Measurements from ENCODE around the gene RPL3.

Gene RPL3

GRCh38 chr22:39299829-39300178 lies 19.6 kb downstream of the RPL3 start:
- DNase-seq (ENCODE audit: low spot score), result no peak

GRCh38 chr22:39298241-39298987 lies 21.0 kb downstream of the RPL3 start:
- DNase-seq (ENCODE audit: low spot score), result no peak

- DNase-seq (ENCODE audit: low spot score), result no peak
Observed at GRCh38 chr22:39297490-39298240, 21.8 kb downstream of the RPL3 start.

GRCh38 chr22:39296981-39297489 lies 22.4 kb downstream of the RPL3 start:
- DNase-seq (ENCODE audit: low spot score), result no peak

GRCh38 chr22:39296535-39296934 lies 22.9 kb downstream of the RPL3 start:
- DNase-seq (ENCODE audit: low spot score), result no peak

- no peak for DNase-seq (ENCODE audit: low spot score)
Observed at GRCh38 chr22:39294571-39295468, 24.6 kb downstream of the RPL3 start.

- DNase-seq (ENCODE audit: low spot score), result no peak
Observed at GRCh38 chr22:39293766-39294368, 25.6 kb downstream of the RPL3 start.

GRCh38 chr22:39292561-39293074 lies 26.8 kb downstream of the RPL3 start:
- no peak for DNase-seq (ENCODE audit: low spot score)

- no peak for DNase-seq (ENCODE audit: low spot score)
Observed at GRCh38 chr22:39292031-39292462, 27.4 kb downstream of the RPL3 start.

- no peak for DNase-seq (ENCODE audit: low spot score)
Observed at GRCh38 chr22:39291523-39291922, 27.9 kb downstream of the RPL3 start.

GRCh38 chr22:39290724-39291161 lies 28.7 kb downstream of the RPL3 start:
- DNase-seq (ENCODE audit: low spot score), result no peak

- DNase-seq (ENCODE audit: low spot score), result no peak
Observed at GRCh38 chr22:39289975-39290720, 29.3 kb downstream of the RPL3 start.

- no peak for DNase-seq (ENCODE audit: low spot score)
Observed at GRCh38 chr22:39289533-39289932, 29.9 kb downstream of the RPL3 start.

- no peak for DNase-seq (ENCODE audit: low spot score)
Observed at GRCh38 chr22:39288135-39288898, 31.1 kb downstream of the RPL3 start.

GRCh38 chr22:39287076-39287725 lies 32.2 kb downstream of the RPL3 start:
- DNase-seq (ENCODE audit: low spot score), result no peak

- no peak for DNase-seq (ENCODE audit: low spot score)
Observed at GRCh38 chr22:39284983-39285382, 34.4 kb downstream of the RPL3 start.

GRCh38 chr22:39284142-39284980 lies 35.1 kb downstream of the RPL3 start:
- no peak for DNase-seq (ENCODE audit: low spot score)

- no peak for DNase-seq (ENCODE audit: low spot score)
Observed at GRCh38 chr22:39283322-39284141, 35.9 kb downstream of the RPL3 start.
